Testis (tissue), 3 donors: Measurements from ENCODE around the gene NPAP1. TPM values are rescaled to one million over a fixed set of nuclear protein-coding genes. Genes with fewer than 3 reads are reported as not detected.

ENCODE experiments used
- DNase-seq: peaks from one replicate; pipeline ENCODE4 v3.0.0-alpha.2; 2019
- H3K27ac ChIP-seq, 2 donors: fragments of 200-600 bp; sonication (generic); one replicate each; pipeline ENCODE4 v1.5.1; 2019
- H3K27me3 ChIP-seq: fragments of 200-600 bp; sonication (generic); one replicate; pipeline ENCODE4 v1.5.1; 2019
- H3K36me3 ChIP-seq: fragments of 200-600 bp; sonication (generic); one replicate; pipeline ENCODE4 v1.5.1; 2017; ENCODE audit warnings: low read depth; ENCODE audit errors: missing control alignments
- H3K4me1 ChIP-seq: fragments of 200-600 bp; sonication (generic); one replicate; pipeline ENCODE4 v1.5.1; 2019
- H3K4me3 ChIP-seq, 2 donors: fragments of 200-600 bp; sonication (generic); one replicate each; pipeline ENCODE4 v1.5.1; 2017 to 2019
- H3K9me3 ChIP-seq: fragments of 200-600 bp; sonication (generic); one replicate; pipeline ENCODE4 v1.5.1; 2017
- POLR2A ChIP-seq: fragments of 450-650 bp; IDR thresholded peaks from one replicate; pipeline ENCODE4 v1.6.1; 2017; ENCODE audit warnings: antibody characterized with exemption, mild to moderate bottlenecking, moderate library complexity
- WGBS, 2 donors: methylation state at CpG; one replicate each; pipeline ENCODE4 v1.1.5; 2018; 5-methylcytosine and 5-hydroxymethylcytosine counted together
- intact Hi-C: fragments of 100-400 bp; cut with DNase I; formaldehyde crosslinking; loops from one replicate; pipeline ENCODE4 v1.15.1; 2023; ENCODE audit warnings: low total_unique reads
- polyA plus RNA-seq: library from polyadenylated mRNA; stranded (reverse); fragments of 350-450 nt; fragmentation: Illumina TruSeq; extraction: RNeasy Lipid Tissue Mini Kit (QIAGEN cat#74804); gene quantifications from one replicate; pipeline ENCODE4 v1.2.3, GENCODE V29; 2014; ENCODE audit warnings: low read depth, low replicate concordance; ENCODE audit not compliant: insufficient read depth
- total RNA-seq, 2 donors: library from RNA; depleted of rRNA; stranded (reverse); fragments of >200 nt; gene quantifications; one replicate each; pipeline ENCODE4 v1.2.3, GENCODE V29; 2016
- TF ChIP-seq, protein P1 (sequence below), 3 experiments: fragments of 450-650 bp in 2 of 3; fragments of 200-600 bp in 1 of 3; sonication (generic) in 1 of 3; IDR thresholded peaks; one replicate each; pipeline ENCODE4 v1.5.1; 2016 to 2019; ENCODE audit warnings: antibody characterized with exemption in 3 of 3, mild to moderate bottlenecking in 2 of 3, moderate library complexity in 1 of 3

NPAP1 gene
- total and polyA plus RNA-seq, 3 donors from 2014 or later, result 5.3 to 14.6 (median 8.6) TPM

DNA sequence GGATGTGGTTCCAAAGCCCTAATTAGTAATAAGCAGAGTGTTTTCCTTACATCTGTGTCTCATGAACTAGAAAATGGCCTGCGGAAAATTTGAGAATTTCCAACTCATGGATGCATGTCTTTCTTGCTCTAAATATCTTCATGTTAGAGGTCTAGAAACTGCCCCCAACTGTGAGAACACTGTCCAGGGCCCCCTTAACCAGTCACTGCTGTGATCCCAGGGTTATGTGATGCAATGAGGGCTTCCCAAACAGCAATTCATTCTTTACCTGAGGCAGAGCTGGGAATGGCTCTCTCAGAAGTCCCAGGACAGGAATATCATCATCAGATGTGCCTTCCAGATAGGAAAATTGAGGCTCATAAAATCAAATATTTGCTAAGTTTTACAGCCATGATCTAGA lies 8.2 kb downstream of the NPAP1 start:
- intact Hi-C loops, result no loop called here
- DNase-seq, result no peak
- 93 to 96% methylated on average over 1 of the region's 1 CpG for WGBS, 2 donors
- Histone ChIP-seq H3K4me1 (peaks cover 4% of the 10 kb centered on the region), H3K9me3 (no peaks in the 10 kb centered on the region), H3K4me3 (no peak overlapping the region), H3K36me3 (no peaks in the 10 kb centered on the region), H3K27me3 (no peaks in the 10 kb centered on the region), H3K27ac (no peak overlapping the region)
- TF ChIP-seq POLR2A, result no peak
- TF ChIP-seq, protein P1, sequence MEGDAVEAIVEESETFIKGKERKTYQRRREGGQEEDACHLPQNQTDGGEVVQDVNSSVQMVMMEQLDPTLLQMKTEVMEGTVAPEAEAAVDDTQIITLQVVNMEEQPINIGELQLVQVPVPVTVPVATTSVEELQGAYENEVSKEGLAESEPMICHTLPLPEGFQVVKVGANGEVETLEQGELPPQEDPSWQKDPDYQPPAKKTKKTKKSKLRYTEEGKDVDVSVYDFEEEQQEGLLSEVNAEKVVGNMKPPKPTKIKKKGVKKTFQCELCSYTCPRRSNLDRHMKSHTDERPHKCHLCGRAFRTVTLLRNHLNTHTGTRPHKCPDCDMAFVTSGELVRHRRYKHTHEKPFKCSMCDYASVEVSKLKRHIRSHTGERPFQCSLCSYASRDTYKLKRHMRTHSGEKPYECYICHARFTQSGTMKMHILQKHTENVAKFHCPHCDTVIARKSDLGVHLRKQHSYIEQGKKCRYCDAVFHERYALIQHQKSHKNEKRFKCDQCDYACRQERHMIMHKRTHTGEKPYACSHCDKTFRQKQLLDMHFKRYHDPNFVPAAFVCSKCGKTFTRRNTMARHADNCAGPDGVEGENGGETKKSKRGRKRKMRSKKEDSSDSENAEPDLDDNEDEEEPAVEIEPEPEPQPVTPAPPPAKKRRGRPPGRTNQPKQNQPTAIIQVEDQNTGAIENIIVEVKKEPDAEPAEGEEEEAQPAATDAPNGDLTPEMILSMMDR (IDR thresholded peaks at IDR 0.05), result no peak

DNA sequence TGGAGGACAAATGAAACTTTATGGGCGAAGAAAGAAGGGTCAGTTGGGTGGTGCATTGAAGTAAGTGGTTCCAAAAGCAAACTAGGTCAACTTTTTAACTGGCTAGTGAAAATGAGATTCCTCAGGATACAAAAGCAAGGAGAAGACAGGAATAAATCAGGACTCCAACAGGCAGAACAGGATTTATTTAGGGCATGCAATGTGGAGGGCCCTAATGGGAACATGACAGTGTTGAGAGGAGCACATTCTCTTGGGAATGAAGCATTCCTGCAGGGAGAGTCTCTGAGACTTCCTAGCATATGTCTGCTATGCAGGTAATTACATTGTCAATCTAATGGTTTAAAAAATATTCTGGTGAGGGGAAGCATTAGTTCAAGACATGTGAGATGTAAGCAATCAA lies 8.7 kb downstream of the NPAP1 start:
- no peak overlapping the region for H3K27ac ChIP-seq
- no peaks in the 10 kb centered on the region for H3K27me3 ChIP-seq
- DNase-seq, result no peak
- H3K4me3 ChIP-seq, result no peak overlapping the region
- TF ChIP-seq POLR2A, result no peak
- TF ChIP-seq, protein P1 (IDR thresholded peaks at IDR 0.05), result no peak
- intact Hi-C loops, result no loop called here
- H3K4me1 ChIP-seq, result peaks cover 4% of the 10 kb centered on the region
- no peaks in the 10 kb centered on the region for H3K9me3 ChIP-seq
- 57 to 77% methylated on average over 1 of the region's 1 CpG for WGBS, 2 donors
- H3K36me3 ChIP-seq, result no peaks in the 10 kb centered on the region

DNA sequence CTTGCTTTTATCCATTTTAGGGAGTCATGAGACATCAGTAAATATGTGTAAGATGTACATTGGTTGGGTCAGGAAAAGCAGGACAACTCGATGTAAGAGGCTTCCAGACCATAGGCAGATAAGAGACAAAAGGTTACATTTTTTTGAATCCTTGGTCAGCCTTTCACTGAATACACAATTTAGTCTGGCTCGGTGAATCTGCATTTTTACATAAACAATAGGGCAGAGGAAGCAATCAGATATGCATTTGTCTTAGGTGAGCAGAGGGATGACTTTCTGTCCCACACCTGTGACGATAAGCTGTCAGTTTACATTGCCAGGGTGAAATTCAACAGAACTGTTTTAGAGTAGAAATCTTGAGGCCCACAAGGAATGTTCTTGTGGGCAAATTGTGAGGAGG lies 20.6 kb downstream of the NPAP1 start:
- no peak for DNase-seq
- Histone ChIP-seq H3K36me3 (no peaks in the 10 kb centered on the region), H3K9me3 (no peaks in the 10 kb centered on the region), H3K4me3 (no peak overlapping the region), H3K4me1 (no peaks in the 10 kb centered on the region), H3K27me3 (no peaks in the 10 kb centered on the region), H3K27ac (no peak overlapping the region)
- intact Hi-C loops, result no loop called here
- TF ChIP-seq, protein P1 (IDR thresholded peaks at IDR 0.05), result no peak
- TF ChIP-seq POLR2A, result no peak
- 45 to 59% methylated on average over 3 of the region's 3 CpGs for WGBS, 2 donors

DNA sequence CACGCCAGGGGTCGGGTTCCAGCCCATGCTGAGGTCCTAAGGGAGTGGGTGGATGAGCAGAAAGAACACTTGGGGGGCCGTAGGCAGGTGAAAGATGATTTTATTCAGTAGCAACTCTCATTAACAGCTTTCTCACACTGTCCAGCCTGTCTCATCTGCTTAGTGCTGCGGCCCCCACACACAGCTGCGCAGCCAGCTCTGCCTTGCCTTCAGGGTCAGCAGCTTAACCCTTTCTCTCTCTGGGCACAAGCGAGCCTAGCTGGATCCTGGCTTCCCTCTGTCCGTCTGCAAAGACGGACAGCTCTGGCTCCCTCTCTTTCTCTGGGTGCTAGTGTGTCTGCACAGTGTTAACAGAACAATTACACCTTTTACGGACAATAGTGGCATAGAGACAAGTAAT lies 21.3 kb downstream of the NPAP1 start:
- no peak overlapping the region for H3K27ac ChIP-seq
- no peak overlapping the region for H3K4me3 ChIP-seq
- H3K9me3 ChIP-seq, result no peaks in the 10 kb centered on the region
- H3K36me3 ChIP-seq, result no peaks in the 10 kb centered on the region
- intact Hi-C loops, result no loop called here
- 51 to 53% methylated on average over 9 of the region's 9 CpGs for WGBS, 2 donors
- TF ChIP-seq POLR2A, result no peak
- TF ChIP-seq, protein P1 (IDR thresholded peaks at IDR 0.05), result no peak
- no peak for DNase-seq
- H3K4me1 ChIP-seq, result no peaks in the 10 kb centered on the region
- no peaks in the 10 kb centered on the region for H3K27me3 ChIP-seq

DNA sequence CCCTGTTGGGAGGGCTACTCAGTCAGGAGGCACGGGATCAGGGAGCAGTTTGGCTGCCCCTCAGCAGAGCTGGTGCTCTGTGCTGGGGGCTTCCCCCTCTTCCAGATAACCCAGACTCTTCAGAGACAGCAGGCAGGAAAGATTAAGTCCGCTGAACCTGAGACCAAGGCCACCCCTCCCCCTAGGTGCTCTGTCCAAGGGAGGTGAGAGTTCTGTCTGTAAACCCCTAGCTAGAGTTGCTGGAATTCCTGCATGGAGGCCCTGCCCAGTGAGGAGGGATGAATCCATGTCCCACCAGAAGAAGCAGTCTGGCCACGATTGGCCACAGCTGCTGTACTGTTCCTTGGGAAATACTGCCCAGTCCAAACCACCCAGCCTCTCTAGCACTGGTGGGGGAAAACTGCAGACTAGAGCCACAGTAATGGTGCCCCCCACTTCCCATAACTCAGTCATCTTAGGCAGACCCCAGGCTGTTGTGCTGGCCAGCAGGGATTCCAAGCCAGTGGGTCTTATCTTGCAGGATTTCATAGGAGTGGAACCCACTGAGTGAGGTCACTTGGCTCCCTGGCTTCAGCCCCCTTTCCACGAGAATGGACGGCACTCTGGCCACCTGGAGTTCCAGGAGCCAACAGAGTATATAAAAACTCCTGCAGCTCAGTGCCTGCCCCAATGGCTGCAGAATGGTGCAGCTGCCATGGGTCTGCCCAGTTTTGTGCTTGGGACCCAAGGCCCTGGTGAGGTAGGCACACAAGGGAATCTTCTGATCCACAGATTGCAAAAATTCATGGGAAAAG lies 42.9 kb downstream of the NPAP1 start:
- H3K27me3 ChIP-seq, result no peaks in the 10 kb centered on the region
- DNase-seq, result no peak
- no peak overlapping the region for H3K4me3 ChIP-seq
- TF ChIP-seq, protein P1 (IDR thresholded peaks at IDR 0.05), result no peak
- no peak for TF ChIP-seq POLR2A
- intact Hi-C loops, result no loop called here
- H3K36me3 ChIP-seq, result no peaks in the 10 kb centered on the region
- H3K9me3 ChIP-seq, result no peaks in the 10 kb centered on the region
- H3K4me1 ChIP-seq, result no peaks in the 10 kb centered on the region
- 82 to 88% methylated on average over 2 to 5 of the region's 5 CpGs for WGBS, 2 donors
- no peak overlapping the region for H3K27ac ChIP-seq
